ENCODE measurements around the gene MRPS12.

Gene MRPS12

GRCh38 chr19:38917516-38917915 lies 13.2 kb upstream of the MRPS12 start:
- no peak for DNase-seq (ENCODE audit: low read depth)
- no peak for TF ChIP-seq CTCF (IDR thresholded peaks at IDR 0.05; ENCODE audit: control insufficient read depth, insufficient read depth, low read depth, low read length, missing control alignments)
- no peak overlapping the region for H3K4me3 ChIP-seq (ENCODE audit: control insufficient read depth, low read depth, low read length)

GRCh38 chr19:38917921-38918491 lies 12.7 kb upstream of the MRPS12 start:
- DNase-seq (ENCODE audit: low read depth) = no peak
- no peak for TF ChIP-seq CTCF (IDR thresholded peaks at IDR 0.05; ENCODE audit: control insufficient read depth, insufficient read depth, low read depth, low read length, missing control alignments)
- H3K4me3 ChIP-seq (ENCODE audit: control insufficient read depth, low read depth, low read length) = no peak overlapping the region

GRCh38 chr19:38918526-38918925 lies 12.2 kb upstream of the MRPS12 start:
- TF ChIP-seq CTCF (IDR thresholded peaks at IDR 0.05; ENCODE audit: control insufficient read depth, insufficient read depth, low read depth, low read length, missing control alignments) = no peak
- H3K4me3 ChIP-seq (ENCODE audit: control insufficient read depth, low read depth, low read length) = no peak overlapping the region
- no peak for DNase-seq (ENCODE audit: low read depth)

GRCh38 chr19:38919837-38920601 lies 10.7 kb upstream of the MRPS12 start:
- H3K4me3 ChIP-seq (ENCODE audit: control insufficient read depth, low read depth, low read length) = no peak overlapping the region
- TF ChIP-seq CTCF (IDR thresholded peaks at IDR 0.05; ENCODE audit: control insufficient read depth, insufficient read depth, low read depth, low read length, missing control alignments) = no peak
- no peak for DNase-seq (ENCODE audit: low read depth)

GRCh38 chr19:38920602-38921419 lies 9.9 kb upstream of the MRPS12 start:
- TF ChIP-seq CTCF (IDR thresholded peaks at IDR 0.05; ENCODE audit: control insufficient read depth, insufficient read depth, low read depth, low read length, missing control alignments) = no peak
- no peak overlapping the region for H3K4me3 ChIP-seq (ENCODE audit: control insufficient read depth, low read depth, low read length)
- DNase-seq (ENCODE audit: low read depth) = no peak

- TF ChIP-seq CTCF (IDR thresholded peaks at IDR 0.05; ENCODE audit: control insufficient read depth, insufficient read depth, low read depth, low read length, missing control alignments) = no peak
- H3K4me3 ChIP-seq (ENCODE audit: control insufficient read depth, low read depth, low read length) = no peak overlapping the region
- DNase-seq (ENCODE audit: low read depth) = no peak
These were observed 9.1 kb upstream of the MRPS12 start for GRCh38 chr19:38921420-38922274.

Measured in AG09309 (cell line).